ENCODE results near the gene CDK7. TPM values are rescaled to one million over a fixed set of nuclear protein-coding genes. Genes with fewer than 3 reads are reported as not detected.

CDK7 gene
- total RNA-seq, 1 donor from 2014 or later: 77.6 TPM

DNA sequence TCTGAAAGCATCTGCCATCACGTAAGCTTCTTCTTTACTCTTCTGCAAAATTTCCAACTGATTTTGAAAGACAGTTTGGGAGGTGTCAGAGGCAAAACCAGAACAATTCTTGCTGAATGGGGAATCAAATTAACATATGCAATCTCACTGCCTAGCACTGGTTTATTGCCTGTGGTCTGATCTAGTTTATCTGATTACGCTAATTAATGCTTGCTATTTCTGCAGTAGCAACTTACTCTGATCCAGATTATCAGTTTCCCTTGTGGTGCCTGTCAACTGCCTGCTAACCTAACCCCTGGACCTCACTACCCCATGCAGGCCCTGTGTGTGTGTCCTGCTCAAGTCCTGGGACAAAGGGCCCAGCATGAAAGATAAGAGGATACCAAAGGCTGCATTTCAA lies 57.6 kb downstream of the CDK7 start:
- DNase-seq (ENCODE audit: low read depth, low spot score): no peak

DNA sequence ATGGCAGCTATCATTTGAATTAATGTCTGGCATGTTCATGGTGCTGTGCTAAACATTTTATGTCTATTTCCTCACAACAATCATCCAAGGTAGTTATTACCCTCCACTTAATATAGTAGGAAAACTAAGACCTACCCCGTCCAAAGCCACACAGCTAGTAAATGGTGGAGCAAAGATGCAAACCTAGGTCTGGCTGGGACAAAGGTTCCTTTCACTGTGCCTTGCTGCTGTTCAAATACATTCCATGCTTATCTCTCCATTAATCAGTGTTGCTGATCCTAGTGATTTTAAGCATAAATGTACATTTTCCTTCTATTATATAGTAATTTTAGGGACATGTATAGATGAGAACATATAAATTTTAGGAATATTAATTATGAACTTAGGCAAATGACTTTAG lies 59.2 kb downstream of the CDK7 start:
- DNase-seq (ENCODE audit: low read depth, low spot score): no peak

DNA sequence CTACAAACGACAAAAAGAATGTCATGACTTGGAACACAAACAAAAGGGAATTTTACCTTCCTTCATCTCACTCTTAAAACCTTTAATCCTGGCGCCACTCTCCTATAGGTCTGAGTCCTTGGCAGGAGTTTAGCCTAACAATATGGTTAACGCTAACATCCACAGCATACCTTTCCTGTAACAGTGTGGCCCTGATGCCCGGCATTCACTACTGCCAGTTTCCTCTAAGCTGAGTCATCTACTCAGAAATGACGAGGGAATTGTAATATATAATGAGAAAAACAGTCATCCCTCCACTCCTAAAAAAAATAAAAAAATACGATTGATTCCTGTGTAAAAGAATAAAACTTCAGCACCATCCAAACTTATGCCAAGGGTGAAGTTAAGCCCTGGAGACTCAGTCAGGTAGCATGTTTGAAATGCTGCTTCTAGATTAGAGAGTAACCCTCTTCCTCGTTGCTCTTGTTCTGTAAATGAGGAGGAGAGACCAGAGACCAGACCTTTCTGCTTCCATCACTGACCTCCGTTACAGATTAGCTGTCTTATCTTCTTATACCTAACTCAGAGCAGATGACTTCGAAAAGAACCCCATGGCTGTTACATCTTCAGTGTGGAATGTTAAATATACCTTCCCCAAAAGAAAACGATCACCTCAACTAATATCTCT lies 60.5 kb downstream of the CDK7 start:
- peak; percentile 49 for DNase-seq (ENCODE audit: low read depth, low spot score)

DNA sequence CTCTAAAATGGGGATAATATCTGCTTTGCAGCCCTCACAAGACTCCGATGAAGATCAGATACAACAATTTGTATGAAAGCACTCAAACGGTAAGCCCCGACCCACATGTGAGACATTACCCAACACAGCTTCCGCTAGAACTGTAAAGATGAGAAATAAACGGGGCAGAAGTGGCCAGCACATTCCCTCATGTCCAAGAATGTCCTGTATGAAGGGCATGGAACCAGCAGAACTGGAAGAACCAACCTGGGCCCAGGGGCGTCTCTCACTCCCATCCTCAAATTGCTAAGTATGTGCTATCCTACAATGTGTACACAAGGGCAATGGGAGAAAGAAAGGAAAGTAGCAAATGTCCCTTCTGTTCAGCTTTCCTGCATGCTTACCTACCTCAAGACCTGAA lies 64.9 kb downstream of the CDK7 start:
- no peak for DNase-seq (ENCODE audit: low read depth, low spot score)

DNA sequence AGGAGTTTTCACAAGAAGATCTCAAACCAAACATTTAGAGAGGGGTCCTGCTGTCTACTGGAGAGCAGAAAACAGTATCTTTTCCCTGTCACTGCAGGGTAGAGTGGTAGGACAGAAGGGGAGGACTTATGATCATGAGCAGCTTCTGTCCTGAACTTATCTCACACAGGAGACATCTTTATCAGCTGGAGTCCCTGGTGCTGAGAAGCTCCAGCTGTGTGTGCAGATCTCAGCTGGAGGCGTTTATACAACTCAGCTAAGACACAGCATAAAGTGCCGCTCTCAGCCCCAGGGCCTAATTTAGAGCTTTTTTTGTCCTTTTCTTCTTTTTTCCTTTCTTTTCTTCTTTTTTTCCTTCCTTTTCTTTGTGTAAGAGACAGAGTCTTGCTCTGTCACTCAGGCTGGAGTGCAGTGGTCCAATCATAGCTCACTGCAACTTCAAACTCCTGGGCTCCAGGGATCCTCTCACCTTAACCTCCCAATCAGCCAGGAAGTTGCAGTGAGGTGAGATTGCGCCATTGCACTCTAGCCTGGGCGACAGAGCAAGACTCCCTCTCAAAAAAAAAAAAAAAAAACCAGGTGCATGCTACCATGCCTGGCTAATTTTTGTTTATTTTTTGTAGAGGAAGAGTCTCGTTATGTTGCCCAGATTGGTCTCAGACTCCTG lies 66.0 kb downstream of the CDK7 start:
- no peak for DNase-seq (ENCODE audit: low read depth, low spot score)

DNA sequence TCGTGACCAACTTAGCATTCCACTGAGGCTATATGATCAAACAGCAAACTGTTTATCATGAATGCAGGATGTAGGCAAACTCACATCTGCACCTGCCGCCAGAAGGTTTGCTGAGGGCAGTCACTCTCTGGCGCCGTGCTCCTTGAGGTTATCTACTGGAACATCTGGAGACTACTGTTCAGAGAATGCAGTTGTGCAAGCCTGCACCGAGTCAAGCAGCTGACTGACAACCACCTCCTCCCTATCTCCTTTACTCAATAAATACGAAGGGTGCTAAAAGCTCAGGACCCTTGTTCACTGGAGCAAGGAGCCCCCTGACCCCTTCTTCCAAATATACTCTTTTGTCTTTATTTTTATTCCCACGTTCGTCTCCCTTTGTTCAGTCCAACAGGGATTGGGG lies 70.8 kb downstream of the CDK7 start:
- DNase-seq (ENCODE audit: low read depth, low spot score): no peak

DNA sequence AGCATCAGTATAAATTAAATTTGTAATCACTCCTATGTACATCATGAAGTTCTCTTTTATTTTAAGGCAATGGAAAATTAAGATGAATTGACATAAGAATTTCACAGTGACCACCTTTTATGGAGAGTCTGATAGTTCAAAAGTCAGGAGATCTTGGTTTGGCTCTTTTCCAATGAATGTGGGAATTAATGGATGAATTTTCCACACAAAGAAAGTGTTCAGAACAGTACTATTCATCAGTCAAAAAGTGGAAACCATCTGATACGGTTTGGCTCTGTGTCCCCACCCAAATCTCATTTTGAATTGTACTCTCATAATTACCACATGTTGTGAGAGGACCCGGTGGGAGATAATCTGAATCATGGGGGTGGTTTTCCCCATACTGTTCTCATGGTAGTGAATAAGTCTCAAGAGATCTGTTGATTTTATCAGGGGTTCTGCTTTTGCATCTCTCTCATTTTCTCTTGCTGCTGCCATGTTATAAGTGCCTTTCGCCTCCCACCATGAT lies 73.4 kb downstream of the CDK7 start:
- DNase-seq (ENCODE audit: low read depth, low spot score): no peak

DNA sequence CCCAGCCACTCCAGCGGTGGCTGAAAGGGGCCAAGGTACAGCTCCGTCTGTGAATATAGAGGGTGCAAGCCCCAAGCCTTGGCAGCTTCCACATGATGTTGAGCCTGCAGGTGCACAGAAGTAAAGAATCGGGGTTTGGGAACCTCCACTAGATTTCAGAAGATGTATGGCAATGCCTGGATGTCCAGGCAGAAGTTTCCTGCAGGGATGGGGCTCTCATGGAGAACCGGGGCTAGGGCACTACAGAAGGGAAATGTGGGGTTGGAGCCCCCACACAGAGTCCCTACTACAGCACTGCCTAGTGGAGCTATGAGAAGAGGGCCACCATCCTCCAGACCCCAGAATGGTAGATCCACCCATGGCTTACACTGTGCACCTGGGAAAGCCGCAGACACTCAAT lies 74.7 kb downstream of the CDK7 start:
- no peak for DNase-seq (ENCODE audit: low read depth, low spot score)

DNA sequence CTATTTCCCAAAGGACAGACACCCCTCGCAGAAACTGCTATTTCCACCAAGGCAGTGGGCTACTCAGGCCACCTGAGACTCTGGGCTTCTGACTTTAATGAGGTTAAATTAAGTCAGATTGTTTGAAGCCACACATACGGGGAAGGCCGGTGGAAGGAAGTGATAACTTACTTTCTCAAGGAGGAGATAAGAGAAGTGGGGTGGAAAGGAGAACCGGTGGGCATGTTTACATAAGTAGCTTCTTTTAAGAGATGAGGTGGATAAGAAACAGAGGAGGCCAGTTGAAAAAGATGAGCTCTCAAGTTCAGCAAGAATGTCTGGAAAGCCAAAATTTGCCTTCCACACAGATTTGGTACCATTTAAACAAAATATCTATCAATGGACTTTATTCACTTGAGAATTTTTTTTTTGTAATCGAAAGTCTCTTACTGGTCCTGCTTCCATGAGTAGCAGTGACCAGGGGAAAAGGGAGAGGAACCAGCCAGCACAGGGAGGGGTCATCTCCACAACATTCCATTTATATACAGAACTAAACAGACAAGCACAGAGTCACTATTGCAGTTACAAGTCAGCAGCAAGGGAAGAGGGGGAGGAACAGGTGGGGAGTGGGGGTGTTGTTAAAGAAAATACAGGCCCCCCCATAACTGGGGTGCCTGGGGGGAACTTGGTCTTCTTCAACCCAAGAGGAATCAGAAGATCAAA lies 77.9 kb downstream of the CDK7 start:
- no peak for DNase-seq (ENCODE audit: low read depth, low spot score)

DNA sequence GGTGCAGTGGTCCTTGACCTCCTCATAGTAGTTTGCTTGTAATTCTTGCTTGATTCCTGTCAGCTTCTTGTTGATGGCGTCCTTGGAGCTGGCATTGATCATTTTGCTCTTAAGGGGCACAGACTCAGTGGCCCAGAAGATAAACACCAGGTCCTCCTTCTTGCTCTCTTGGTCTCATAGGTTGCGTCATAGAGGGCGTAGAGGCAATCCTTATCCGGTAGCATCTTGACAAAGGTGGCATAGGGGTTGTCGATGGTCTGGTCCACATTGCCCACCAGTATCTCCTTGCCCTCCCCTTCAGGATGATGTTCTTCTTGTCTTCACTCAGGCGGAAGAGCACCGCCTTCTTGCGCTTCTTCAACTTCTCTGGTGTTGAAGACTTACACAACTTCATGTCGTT lies 78.7 kb downstream of the CDK7 start:
- no peak for DNase-seq (ENCODE audit: low read depth, low spot score)

DNA sequence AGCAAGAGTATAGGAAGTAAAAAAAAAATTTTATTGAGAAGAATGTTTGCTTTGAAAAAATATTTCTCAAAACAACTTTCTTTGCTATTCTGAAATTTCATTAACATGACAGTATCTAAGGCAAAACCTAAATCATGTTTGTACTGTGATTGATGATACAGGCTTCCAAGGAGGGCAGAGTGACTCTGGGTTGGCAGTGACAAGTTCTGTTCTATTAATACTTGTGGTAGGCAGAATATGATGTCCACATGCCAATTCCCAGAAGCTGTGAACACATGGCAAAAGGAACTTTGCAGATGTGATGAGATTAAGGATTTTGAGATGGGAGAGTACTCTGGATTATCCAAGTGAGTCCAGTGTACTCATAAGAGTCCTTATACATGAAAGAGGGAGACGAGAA lies 81.3 kb downstream of the CDK7 start:
- DNase-seq (ENCODE audit: low read depth, low spot score): no peak

DNA sequence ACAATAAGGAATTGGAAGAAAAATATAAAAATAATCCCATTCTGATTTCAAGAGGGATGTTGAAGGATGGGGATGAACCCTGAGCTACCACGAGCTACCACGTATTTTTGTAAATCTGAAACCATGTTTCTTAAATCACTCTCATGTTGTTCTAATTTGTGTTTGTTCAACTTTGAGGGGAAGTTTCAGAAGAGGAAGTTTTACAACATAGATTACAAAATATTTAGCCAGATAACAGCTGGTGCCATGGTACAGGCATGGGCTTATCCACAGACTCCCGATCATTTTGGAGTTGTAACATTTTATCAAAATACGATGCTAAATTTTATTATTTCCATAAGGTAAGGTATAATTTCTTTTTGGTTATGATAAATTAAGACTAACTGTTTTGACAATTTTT lies 82.7 kb downstream of the CDK7 start:
- no peak for DNase-seq (ENCODE audit: low read depth, low spot score)

DNA sequence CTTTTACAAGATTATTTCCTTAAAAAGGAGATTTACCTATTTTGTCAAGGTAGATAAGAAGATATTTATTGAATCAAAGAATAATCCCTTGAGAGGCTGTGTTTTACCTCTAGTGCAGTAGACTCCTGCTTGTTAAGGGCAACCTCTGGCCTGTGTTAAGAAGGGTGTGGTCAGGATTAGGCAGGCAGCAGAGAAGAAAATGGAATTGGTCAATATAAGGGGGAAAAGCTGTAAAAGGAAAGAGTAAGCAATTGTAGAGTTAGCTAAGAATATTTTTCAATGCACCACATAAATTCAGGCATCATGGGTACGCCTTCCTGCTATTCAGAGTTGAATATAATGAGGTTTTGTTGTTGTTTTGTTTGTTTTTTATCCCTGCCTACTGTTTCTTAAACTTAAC lies 91.7 kb downstream of the CDK7 start:
- DNase-seq (ENCODE audit: low read depth, low spot score): no peak

Other genes starting within 250 kb of the CDK7 start
- 57.2 and 81.2 TPM in 2 replicates for gene SLC30A5, start 140.9 kb upstream of the CDK7 start, total RNA-seq
- gene CCNB1, start 67.7 kb upstream of the CDK7 start, total RNA-seq: 119 and 260 TPM in 2 replicates
- gene CENPH, start 45.3 kb upstream of the CDK7 start, total RNA-seq: 9.6 and 16.9 TPM in 2 replicates
- 4.9 and 5.1 TPM in 2 replicates for gene CCDC125, start 97.9 kb downstream of the CDK7 start, total RNA-seq
- gene AK6, start 134.6 kb downstream of the CDK7 start, total RNA-seq: 35.8 and 51.3 TPM in 2 replicates
- 117 and 118 TPM in 2 replicates for gene TAF9, start 134.6 kb downstream of the CDK7 start, total RNA-seq
- 13.4 and 16.6 TPM in 2 replicates for gene RAD17, start 134.9 kb downstream of the CDK7 start, total RNA-seq
- gene MARVELD2, start 180.2 kb downstream of the CDK7 start, total RNA-seq: 4.7 and 9.2 TPM in 2 replicates

Data from pulmonary artery endothelial cell (primary cell).